ENCODE measurements around the gene MAPK1. TPM values are rescaled to one million over a fixed set of nuclear protein-coding genes. Genes with fewer than 3 reads are reported as not detected.
"Not testable (repeated sequence)": the region's sequence is repeated elsewhere in the genome, so short reads cannot be mapped to it uniquely, and the experiment has no call there.

MAPK1 gene
- total and polyA plus RNA-seq, 7 donors = 11.0 to 101 (median 78.3) TPM

- ATAC-seq (no peak), DNase-seq (no peak)
- no peaks in the 10 kb centered on the region for H3K27me3 ChIP-seq (ENCODE audit: insufficient read depth in 3 of 3, low read length in 2 of 3)
- no peaks in the 10 kb centered on the region for H3K4me1 ChIP-seq
- 54 to 63% (median 62%) methylated on average over 4 of the region's 4 CpGs for WGBS, 3 donors
- H3K4me3 ChIP-seq = no peak overlapping the region
- no peaks in the 10 kb centered on the region for H3K36me3 ChIP-seq (ENCODE audit: insufficient read depth in 1 of 2, low read depth in 1 of 2)
- intact Hi-C loops (cut with DNase I) = no loop called here
- TF ChIP-seq CTCF (IDR thresholded peaks at IDR 0.05) = no peak
- no peak overlapping the region for H3K27ac ChIP-seq
- H3K9me3 ChIP-seq = no peaks in the 10 kb centered on the region
Observed at GRCh38 chr22:21876486-21877176, 9.2 kb upstream of the MAPK1 start.

- intact Hi-C loops (cut with DNase I); ATAC-seq; H3K27me3 ChIP-seq (ENCODE audit: insufficient read depth in 3 of 3, low read length in 2 of 3); H3K36me3 ChIP-seq (ENCODE audit: insufficient read depth in 1 of 2, low read depth in 1 of 2); H3K4me1 ChIP-seq; DNase-seq; H3K9me3 ChIP-seq; H3K4me3 ChIP-seq; H3K27ac ChIP-seq: not testable (repeated sequence)
- 74 to 89% (median 76%) methylated on average over 4 of the region's 4 CpGs for WGBS, 3 donors
Observed at GRCh38 chr22:21874953-21875352, 7.5 kb upstream of the MAPK1 start.

GRCh38 chr22:21873619-21874018 lies 6.2 kb upstream of the MAPK1 start:
- H3K27ac ChIP-seq = no peak overlapping the region
- 90 to 94% (median 93%) methylated on average over 7 of the region's 7 CpGs for WGBS, 3 donors
- no peak overlapping the region for H3K4me3 ChIP-seq
- ATAC-seq (no peak), DNase-seq (no peak)
- no peak for TF ChIP-seq CTCF (IDR thresholded peaks at IDR 0.05)
- no peaks in the 10 kb centered on the region for H3K4me1 ChIP-seq
- H3K36me3 ChIP-seq (ENCODE audit: insufficient read depth in 1 of 2, low read depth in 1 of 2) = no peaks in the 10 kb centered on the region
- no peaks in the 10 kb centered on the region for H3K9me3 ChIP-seq
- intact Hi-C loops (cut with DNase I) = no loop called here
- no peaks in the 10 kb centered on the region for H3K27me3 ChIP-seq (ENCODE audit: insufficient read depth in 3 of 3, low read length in 2 of 3)

GRCh38 chr22:21872741-21873140 lies 5.3 kb upstream of the MAPK1 start:
- WGBS, 3 donors = 88 to 100% (median 96%) methylated on average over 4 of the region's 4 CpGs
- H3K36me3 ChIP-seq (ENCODE audit: insufficient read depth in 1 of 2, low read depth in 1 of 2); H3K27ac ChIP-seq; H3K4me3 ChIP-seq; ATAC-seq; DNase-seq; H3K4me1 ChIP-seq; H3K9me3 ChIP-seq; H3K27me3 ChIP-seq (ENCODE audit: insufficient read depth in 3 of 3, low read length in 2 of 3); intact Hi-C loops (cut with DNase I): not testable (repeated sequence)

GRCh38 chr22:21868651-21869050 lies 1.2 kb upstream of the MAPK1 start:
- Histone ChIP-seq H3K9me3 (no peaks in the 10 kb centered on the region), H3K36me3 (ENCODE audit: insufficient read depth in 1 of 2, low read depth in 1 of 2) (no peaks in the 10 kb centered on the region), H3K4me3 (peak overlapping the region; percentile 92), H3K27ac (no peak overlapping the region), H3K27me3 (ENCODE audit: insufficient read depth in 3 of 3, low read length in 2 of 3) (no peaks in the 10 kb centered on the region), H3K4me1 (peaks cover 23% of the 10 kb centered on the region)
- 92 to 97% (median 96%) methylated on average over 7 of the region's 7 CpGs for WGBS, 3 donors
- intact Hi-C loops (cut with DNase I) = loop anchor here (5.0 to 10.0 kb wide), 6 partner anchors 41 to 156 kb away; partner anchors contain the start of genes PPM1F (in 1 of the 2) and YPEL1 (in 1 of the 2)
- DNase-seq (no peak), ATAC-seq (no peak)
- no peak for TF ChIP-seq CTCF (IDR thresholded peaks at IDR 0.05)
